Measurements from ENCODE around the gene GNA14.

GNA14 gene

DNA sequence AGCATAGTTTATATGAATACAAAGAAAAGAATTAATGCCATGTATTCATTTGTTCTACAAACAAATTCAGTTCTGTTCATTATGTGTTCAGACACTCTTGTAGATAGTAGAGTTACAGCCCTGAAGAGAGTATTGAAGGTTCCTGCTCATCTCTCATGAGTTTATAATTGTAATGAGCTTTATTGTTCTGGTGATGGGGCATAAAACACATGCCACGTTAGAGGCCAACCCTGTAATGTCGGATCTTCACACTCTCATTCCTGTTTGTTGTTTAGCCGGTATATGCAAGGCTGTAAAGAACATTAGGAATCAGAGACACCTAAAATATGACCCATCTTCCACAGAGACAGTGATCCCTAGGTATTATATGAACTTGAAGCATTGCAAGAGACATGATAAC lies 256.3 kb downstream of the GNA14 start:
- Mint-ChIP-seq H3K4me3 (no peak overlapping the region), H3K4me1 (ENCODE audit: low read depth) (no peaks in the 10 kb centered on the region), H3K9me3 (no peaks in the 10 kb centered on the region), H3K36me3 (ENCODE audit: low read depth) (peaks cover 23% of the 10 kb centered on the region), H3K27ac (no peak overlapping the region), H3K27me3 (no peaks in the 10 kb centered on the region)
- DNase-seq: no peak

- Mint-ChIP-seq H3K4me3 (no peak overlapping the region), H3K27ac (no peak overlapping the region), H3K9me3 (no peaks in the 10 kb centered on the region), H3K36me3 (ENCODE audit: low read depth) (peaks cover 44% of the 10 kb centered on the region), H3K4me1 (ENCODE audit: low read depth) (peaks cover 4% of the 10 kb centered on the region), H3K27me3 (no peaks in the 10 kb centered on the region)
- no peak for DNase-seq
Measured at GRCh38 chr9:77386187-77386586, 261.9 kb downstream of the GNA14 start.

DNA sequence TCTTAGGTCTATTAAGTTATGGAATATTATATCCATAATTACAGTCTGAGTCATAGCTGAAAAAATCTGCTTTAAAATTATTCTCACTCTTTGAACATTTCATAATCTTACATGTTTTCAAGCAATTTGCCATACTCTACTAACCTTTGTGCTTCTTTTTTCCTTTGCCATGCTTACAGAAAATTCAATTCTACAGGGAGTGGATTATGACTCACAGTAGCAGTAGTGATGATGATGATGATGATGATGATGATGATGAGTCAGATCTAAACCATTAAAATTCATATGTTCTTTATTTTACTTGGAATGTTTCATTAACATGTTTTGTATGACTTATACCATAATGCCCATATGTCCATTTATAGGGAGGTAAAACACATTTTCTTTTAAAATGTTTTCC lies 263.7 kb downstream of the GNA14 start:
- no peak for DNase-seq
- no peaks in the 10 kb centered on the region for H3K27me3 Mint-ChIP-seq

GRCh38 chr9:77375956-77376532 lies 272.1 kb downstream of the GNA14 start:
- Mint-ChIP-seq H3K27ac (no peak overlapping the region), H3K27me3 (no peaks in the 10 kb centered on the region), H3K36me3 (ENCODE audit: low read depth) (peaks cover 41% of the 10 kb centered on the region), H3K4me1 (ENCODE audit: low read depth) (no peaks in the 10 kb centered on the region), H3K4me3 (no peak overlapping the region), H3K9me3 (peaks cover 3% of the 10 kb centered on the region)
- DNase-seq: no peak

More for the DNA sequence above, 263.7 kb downstream of the GNA14 start:
- peaks cover 44% of the 10 kb centered on the region for H3K36me3 Mint-ChIP-seq (ENCODE audit: low read depth)
- peaks cover 4% of the 10 kb centered on the region for H3K4me1 Mint-ChIP-seq (ENCODE audit: low read depth)
- H3K4me3 Mint-ChIP-seq: no peak overlapping the region
- H3K27ac Mint-ChIP-seq: no peak overlapping the region
- no peaks in the 10 kb centered on the region for H3K9me3 Mint-ChIP-seq

DNA sequence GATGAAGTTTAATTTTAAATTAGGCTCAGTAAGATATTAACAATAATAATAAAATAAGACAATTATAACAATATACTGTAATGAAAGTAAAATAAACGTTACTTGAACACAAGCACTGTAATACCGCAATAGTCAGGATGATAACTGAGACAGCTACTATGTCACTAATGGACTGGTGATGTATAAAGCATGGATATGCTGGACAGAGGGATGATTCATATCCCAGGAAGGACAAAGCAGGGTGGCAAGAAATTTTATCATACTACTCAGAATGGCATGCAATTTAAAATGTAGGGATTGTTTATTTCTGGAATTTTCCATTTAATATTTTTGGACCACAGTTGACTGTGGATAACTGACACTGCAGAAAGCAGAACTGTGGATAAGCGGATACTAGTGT lies 273.9 kb downstream of the GNA14 start:
- peaks cover 8% of the 10 kb centered on the region for H3K9me3 Mint-ChIP-seq
- no peak overlapping the region for H3K4me3 Mint-ChIP-seq
- peaks cover 48% of the 10 kb centered on the region for H3K36me3 Mint-ChIP-seq (ENCODE audit: low read depth)
- H3K27ac Mint-ChIP-seq: no peak overlapping the region
- DNase-seq: no peak
- H3K4me1 Mint-ChIP-seq (ENCODE audit: low read depth): no peaks in the 10 kb centered on the region
- no peaks in the 10 kb centered on the region for H3K27me3 Mint-ChIP-seq
